Immature natural killer cell (primary cell): Measurements from ENCODE around the gene DHCR7. TPM values are rescaled to one million over a fixed set of nuclear protein-coding genes. Genes with fewer than 3 reads are reported as not detected.
"Not testable (repeated sequence)": the region's sequence is repeated elsewhere in the genome, so short reads cannot be mapped to it uniquely, and the experiment has no call there.

ENCODE experiments used
- DNase-seq, 3 donors: peaks; one replicate each; pipeline ENCODE4 v3.0.0; 2022; ENCODE audit warnings: mixed read lengths in 1 of 3
- H3K27ac Mint-ChIP-seq, 6 donors: one replicate each; pipeline ENCODE4 v1.8.0; 2020; ENCODE audit warnings: mixed read lengths in 6 of 6, mild to moderate bottlenecking in 5 of 6, inconsistent platforms in 4 of 6, moderate library complexity in 3 of 6
- H3K27me3 Mint-ChIP-seq, 3 donors: one replicate each; pipeline ENCODE4 v1.8.0; 2020 to 2021; ENCODE audit warnings: low read depth in 3 of 3, mild to moderate bottlenecking in 3 of 3, mixed read lengths in 3 of 3, moderate library complexity in 3 of 3, inconsistent platforms in 1 of 3
- H3K36me3 Mint-ChIP-seq, 3 donors: one replicate each; pipeline ENCODE4 v1.8.0; 2020; ENCODE audit warnings: mixed read lengths in 3 of 3, inconsistent platforms in 2 of 3, mild to moderate bottlenecking in 2 of 3
- H3K4me1 Mint-ChIP-seq, 2 donors: one replicate each; pipeline ENCODE4 v1.8.0; 2020; ENCODE audit warnings: inconsistent platforms in 2 of 2, mild to moderate bottlenecking in 2 of 2, mixed read lengths in 2 of 2, moderate library complexity in 1 of 2
- H3K4me3 Mint-ChIP-seq, 5 donors: one replicate each; pipeline ENCODE4 v1.8.0; 2020; ENCODE audit warnings: mild to moderate bottlenecking in 5 of 5, mixed read lengths in 5 of 5, inconsistent platforms in 3 of 5, moderate library complexity in 3 of 5
- H3K9me3 Mint-ChIP-seq, 6 donors: one replicate each; pipeline ENCODE4 v1.8.0; 2020; ENCODE audit warnings: mild to moderate bottlenecking in 6 of 6, mixed read lengths in 6 of 6, inconsistent platforms in 4 of 6, moderate library complexity in 3 of 6
- polyA plus RNA-seq, 3 donors: library from polyadenylated mRNA; unstranded; fragments of 300-500 nt; fragmentation: Illumina TruSeq; gene quantifications; one replicate each; pipeline ENCODE4 v1.2.3, GENCODE V29; 2021

The DHCR7 gene
- polyA plus RNA-seq, 3 donors from 2014 or later: 10.2 to 15.1 (median 15.0) TPM

DNA sequence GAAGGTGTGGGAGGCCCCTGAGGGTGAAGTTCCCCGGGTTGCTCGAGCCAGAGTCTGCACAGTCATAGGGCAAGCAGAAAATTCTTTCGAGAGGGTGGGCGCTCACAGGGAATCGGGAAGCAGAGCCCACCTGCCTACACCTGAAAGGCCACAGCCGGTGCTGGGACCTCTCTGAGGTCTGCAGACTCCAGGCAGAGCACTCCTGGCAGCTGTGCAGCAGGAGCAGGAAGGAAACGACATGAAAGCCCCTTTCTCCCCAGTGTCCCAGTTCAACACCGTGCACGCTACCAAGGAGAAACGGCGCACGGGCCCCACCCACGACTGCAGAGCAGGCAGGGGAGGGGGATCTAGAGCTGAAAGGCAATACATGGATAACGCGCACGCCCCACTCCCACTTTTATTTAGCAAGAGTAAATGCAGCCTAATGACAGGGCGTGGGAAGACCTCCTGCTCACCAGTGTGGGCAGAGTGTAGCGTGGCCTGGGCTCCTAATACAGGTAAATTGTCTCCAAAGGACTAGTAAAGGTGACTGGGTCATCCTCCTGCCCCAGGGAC is 13.5 kb downstream of the DHCR7 start:
- Mint-ChIP-seq H3K4me1 (peaks cover 0 to 2% of the 10 kb centered on the region in 2 donors), H3K9me3 (no peaks in the 10 kb centered on the region)

DNA sequence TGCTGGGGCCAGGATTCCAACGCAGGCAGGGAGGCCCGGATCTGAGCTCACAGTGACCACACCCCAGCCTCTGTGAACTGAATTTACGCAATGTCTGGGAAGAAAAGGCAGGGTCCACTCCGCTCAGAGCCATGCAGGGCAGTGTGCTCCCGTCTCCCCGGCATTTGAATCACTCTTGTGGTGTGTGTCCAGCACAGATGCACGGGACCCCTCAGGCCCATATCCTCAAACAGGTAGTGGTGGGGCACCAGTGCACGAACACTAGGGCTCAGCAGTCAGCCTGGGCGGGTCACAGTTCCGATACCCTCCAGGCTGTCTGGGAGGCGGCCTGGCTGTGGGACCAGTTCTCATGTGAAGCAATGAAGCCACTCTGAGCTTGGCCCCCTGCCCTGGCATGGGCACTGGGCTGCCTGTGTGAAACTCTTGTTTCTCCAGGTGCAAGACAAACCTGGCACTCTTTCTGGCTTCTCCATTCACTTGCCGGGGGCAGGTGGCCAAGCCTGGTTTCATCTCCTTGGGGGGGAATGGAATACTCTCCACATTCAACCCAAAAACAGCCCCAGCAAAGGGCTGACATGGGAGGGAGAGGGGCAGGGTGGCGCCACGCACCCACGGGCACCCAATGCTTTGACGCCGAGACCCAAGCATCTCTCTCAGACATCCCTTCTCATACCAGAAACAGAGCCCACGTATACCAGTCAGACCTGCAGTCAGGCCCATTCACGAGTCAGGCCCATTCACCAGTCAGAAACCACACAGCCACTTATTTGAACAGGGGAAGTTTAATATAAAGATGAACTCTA is 14.3 kb downstream of the DHCR7 start:
- H3K36me3 Mint-ChIP-seq: peaks cover 4 to 8% (median 6%) of the 10 kb centered on the region in 3 donors
- H3K4me3 Mint-ChIP-seq: no peak overlapping the region
- H3K27me3 Mint-ChIP-seq: peaks cover 0 to 6% (median 2%) of the 10 kb centered on the region in 3 donors
- H3K9me3 Mint-ChIP-seq: no peaks in the 10 kb centered on the region
- peaks cover 4 to 10% of the 10 kb centered on the region in 2 donors for H3K4me1 Mint-ChIP-seq
- DNase-seq: no peak
- no peak overlapping the region for H3K27ac Mint-ChIP-seq

More for the DNA sequence above, 13.5 kb downstream of the DHCR7 start:
- Mint-ChIP-seq H3K4me3 (no peak overlapping the region), H3K27ac (no peak overlapping the region), H3K36me3 (peaks cover 6 to 8% (median 6%) of the 10 kb centered on the region in 3 donors), H3K27me3 (peaks cover 0 to 2% (median 0%) of the 10 kb centered on the region in 3 donors)
- DNase-seq: no peak

DNA sequence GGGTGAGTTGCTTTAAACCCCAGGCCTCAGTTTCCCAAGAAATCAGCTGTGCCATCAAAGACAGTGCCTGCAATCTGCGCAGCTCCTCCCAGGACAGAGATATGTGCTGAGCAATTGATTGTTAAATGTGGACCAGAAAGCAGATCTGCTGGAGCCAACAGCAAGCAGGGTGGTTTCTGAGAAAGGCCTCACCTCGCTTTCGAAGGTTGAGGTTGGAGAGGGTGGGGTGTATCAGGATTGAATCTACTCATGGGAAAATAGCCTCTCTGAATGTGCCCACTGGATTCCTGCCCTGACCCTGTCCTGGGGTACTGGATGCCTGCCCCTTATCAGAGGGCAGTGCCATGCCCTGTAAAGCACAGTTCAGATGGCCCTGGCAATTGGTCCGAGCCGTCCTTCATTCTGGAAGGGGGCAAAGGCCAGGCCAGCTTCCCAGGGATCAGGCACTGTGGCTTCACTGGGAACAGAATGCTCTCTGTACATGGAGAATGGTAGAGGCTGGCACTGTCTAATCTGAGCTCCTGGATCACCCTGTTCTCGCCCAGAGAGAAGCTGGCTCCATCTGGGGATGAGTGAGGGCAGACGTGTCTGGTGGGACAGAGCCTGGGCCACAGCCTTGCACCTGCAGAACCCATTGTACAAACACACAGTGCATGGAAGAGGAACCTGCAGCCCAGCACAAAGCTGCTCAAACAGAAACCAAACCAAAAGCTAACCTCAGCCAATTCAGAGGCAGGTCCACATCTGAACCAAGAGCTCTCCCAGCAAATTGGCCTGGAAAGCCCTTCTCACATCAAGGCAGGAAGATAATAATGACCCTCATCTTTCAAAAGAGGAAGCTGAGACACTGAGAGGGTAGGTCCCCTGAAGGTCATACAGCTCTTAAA is 15.2 kb downstream of the DHCR7 start:
- peaks cover 4 to 11% of the 10 kb centered on the region in 2 donors for H3K4me1 Mint-ChIP-seq
- no peaks in the 10 kb centered on the region for H3K9me3 Mint-ChIP-seq
- no peak overlapping the region for H3K4me3 Mint-ChIP-seq
- no peak overlapping the region for H3K27ac Mint-ChIP-seq
- H3K27me3 Mint-ChIP-seq: peaks cover 0 to 6% (median 2%) of the 10 kb centered on the region in 3 donors
- DNase-seq: no peak
- H3K36me3 Mint-ChIP-seq: peaks cover 4 to 8% (median 6%) of the 10 kb centered on the region in 3 donors

DNA sequence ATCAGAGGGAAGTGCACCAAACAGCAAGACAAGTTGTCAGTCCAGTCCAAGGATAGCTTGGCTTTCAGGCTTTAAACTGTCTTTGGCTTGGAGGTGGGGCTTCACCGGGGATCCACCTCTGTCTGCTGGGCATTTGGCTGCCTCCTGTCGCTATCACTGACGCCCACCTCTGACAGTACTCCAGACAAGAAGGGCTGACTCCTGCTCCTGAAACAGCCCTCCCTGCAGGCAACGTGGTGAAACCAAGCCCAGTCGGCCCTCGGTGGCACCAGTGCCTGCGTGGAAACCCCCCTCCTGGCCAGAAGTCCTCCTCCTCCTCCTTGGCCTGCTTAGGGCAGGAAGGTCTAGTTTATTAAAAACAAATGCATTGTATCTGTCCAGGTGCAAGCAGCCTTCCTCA is 16.9 kb downstream of the DHCR7 start:
- Mint-ChIP-seq H3K27me3 (peaks cover 0 to 6% (median 2%) of the 10 kb centered on the region in 3 donors), H3K27ac (no peak overlapping the region), H3K36me3 (peaks cover 0 to 6% (median 4%) of the 10 kb centered on the region in 3 donors), H3K4me1 (peaks cover 4 to 11% of the 10 kb centered on the region in 2 donors), H3K9me3 (no peaks in the 10 kb centered on the region), H3K4me3 (no peak overlapping the region)
- DNase-seq: no peak

DNA sequence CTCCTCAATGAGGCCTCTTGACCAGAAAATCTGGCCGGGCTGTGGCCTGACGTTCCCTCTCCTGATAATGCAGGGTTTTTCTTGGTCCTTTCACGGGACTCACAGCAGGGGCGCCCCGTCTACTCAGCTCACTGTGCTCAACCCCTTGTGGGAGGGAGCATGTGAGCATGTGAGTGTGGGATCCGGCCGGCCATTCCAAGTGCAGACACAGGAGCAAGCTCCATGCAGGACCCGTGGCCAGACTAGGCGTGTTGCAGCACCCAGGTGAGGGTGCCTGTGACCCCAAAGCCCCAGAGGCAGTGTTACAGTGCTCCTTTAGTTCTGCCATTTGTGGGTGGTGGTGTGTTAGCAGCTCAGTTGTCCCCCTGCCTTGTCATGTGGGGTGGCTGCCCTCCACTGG is 18.0 kb downstream of the DHCR7 start:
- peaks cover 0 to 6% (median 2%) of the 10 kb centered on the region in 3 donors for H3K27me3 Mint-ChIP-seq
- no peak overlapping the region for H3K4me3 Mint-ChIP-seq
- peaks cover 0 to 6% (median 4%) of the 10 kb centered on the region in 3 donors for H3K36me3 Mint-ChIP-seq

DNA sequence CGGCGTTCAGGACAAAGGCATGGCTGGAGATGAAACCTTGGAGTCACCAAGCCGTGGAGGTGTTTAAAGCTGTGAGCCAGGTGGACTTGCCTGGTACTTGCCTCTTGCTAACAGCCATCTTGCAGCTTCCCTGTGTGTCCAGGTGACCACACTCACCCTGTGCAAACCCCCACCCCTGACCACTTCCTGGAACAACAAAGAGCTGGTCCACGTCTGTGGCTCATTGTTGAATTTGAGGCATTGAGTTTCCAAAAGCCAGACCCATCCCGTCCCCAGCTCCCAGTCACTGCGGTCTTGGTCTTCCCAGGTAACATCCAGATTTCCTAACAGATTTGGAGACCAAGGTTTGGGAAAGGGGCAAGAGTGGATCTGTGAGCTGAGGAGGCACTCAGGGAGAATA is 18.5 kb downstream of the DHCR7 start:
- DNase-seq: no peak
- Mint-ChIP-seq H3K27me3 (peaks cover 0 to 6% (median 2%) of the 10 kb centered on the region in 3 donors), H3K4me1 (peaks cover 4 to 11% of the 10 kb centered on the region in 2 donors), H3K4me3 (no peak overlapping the region), H3K36me3 (peaks cover 0 to 4% (median 3%) of the 10 kb centered on the region in 3 donors), H3K27ac (no peak overlapping the region), H3K9me3 (no peaks in the 10 kb centered on the region)

More for the DNA sequence above, 18.0 kb downstream of the DHCR7 start:
- Mint-ChIP-seq H3K27ac (no peak overlapping the region), H3K9me3 (no peaks in the 10 kb centered on the region), H3K4me1 (peaks cover 4 to 11% of the 10 kb centered on the region in 2 donors)
- DNase-seq: no peak

DNA sequence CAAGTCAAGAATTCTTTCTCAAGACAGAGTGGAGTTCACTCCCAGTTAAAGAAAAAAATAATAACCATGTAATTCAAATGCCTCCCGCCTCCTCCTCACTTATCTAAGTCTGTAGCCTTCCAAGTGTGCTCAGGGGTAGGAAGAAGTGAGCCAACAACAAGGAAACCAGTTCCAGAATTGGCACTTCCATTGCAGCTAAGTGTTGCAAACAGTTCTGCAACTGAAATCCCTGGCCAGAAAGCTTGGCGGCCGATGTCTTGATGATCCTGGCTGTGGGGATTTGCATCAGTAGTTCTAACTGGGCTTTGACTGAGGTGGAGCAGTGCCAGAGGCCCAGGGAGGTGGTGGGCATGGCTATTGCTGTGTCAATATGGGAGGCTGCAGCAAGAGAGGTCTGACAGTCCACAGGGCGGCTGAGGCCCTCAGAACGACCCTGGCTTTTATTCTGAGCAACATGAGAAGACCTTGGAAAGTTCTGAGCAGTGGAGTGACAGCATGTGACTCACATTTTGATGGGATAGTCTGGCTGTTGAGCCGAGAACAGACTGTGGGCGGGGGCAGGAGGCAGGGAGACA is 19.2 kb downstream of the DHCR7 start:
- Mint-ChIP-seq H3K36me3 (peaks cover 0 to 3% (median 0%) of the 10 kb centered on the region in 3 donors), H3K4me3 (no peak overlapping the region), H3K27me3 (peaks cover 0 to 6% (median 2%) of the 10 kb centered on the region in 3 donors), H3K9me3 (no peaks in the 10 kb centered on the region), H3K27ac (no peak overlapping the region), H3K4me1 (peaks cover 4 to 11% of the 10 kb centered on the region in 2 donors)
- DNase-seq: no peak

DNA sequence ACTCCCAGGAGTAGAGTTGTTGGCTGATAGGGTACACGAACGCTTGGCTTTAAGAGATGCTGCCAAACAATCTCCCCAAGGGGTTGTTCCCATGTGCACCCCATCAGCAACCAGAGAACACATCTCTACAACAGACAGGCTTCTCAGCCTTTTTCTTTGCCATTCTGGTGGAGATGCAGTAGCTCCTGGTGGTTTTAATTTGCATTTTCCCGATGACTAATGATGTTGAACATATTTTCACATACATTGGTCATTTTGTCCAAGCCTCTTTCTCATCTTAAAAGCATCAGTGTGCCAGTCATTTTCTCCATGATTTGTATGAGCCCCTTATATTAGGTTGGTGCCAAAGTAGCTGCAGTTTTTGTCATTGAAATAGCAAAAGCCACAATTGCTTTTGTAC is 21.8 kb downstream of the DHCR7 start:
- Mint-ChIP-seq H3K36me3 (no peaks in the 10 kb centered on the region), H3K27ac (no peak overlapping the region), H3K27me3 (peaks cover 0 to 8% (median 2%) of the 10 kb centered on the region in 3 donors), H3K4me1 (peaks cover 4 to 11% of the 10 kb centered on the region in 2 donors), H3K9me3 (no peaks in the 10 kb centered on the region), H3K4me3 (no peak overlapping the region)
- DNase-seq: no peak

DNA sequence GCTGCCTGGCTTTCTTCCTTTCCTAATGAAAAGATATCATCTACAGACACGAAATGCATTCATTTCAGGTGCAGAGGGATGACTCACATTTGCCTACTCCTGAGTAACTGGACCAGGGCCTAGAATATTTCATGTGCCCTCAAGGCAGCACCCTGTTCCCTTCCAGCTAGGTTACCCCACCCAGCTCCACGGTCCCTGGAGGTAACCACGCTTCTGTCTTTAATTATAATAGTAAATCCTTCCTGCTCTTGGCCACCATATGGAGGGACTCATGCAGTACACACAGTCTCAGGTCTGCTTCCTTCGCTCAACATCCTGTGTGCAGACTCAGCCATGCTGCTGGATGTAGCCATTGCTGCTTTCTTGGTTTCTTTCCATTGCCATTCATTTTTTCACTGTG is 22.3 kb downstream of the DHCR7 start:
- Mint-ChIP-seq H3K4me3 (no peak overlapping the region), H3K36me3 (no peaks in the 10 kb centered on the region), H3K9me3 (no peaks in the 10 kb centered on the region), H3K27ac (no peak overlapping the region), H3K27me3 (peaks cover 0 to 6% (median 2%) of the 10 kb centered on the region in 3 donors), H3K4me1 (peaks cover 4 to 11% of the 10 kb centered on the region in 2 donors)
- DNase-seq: no peak

DNA sequence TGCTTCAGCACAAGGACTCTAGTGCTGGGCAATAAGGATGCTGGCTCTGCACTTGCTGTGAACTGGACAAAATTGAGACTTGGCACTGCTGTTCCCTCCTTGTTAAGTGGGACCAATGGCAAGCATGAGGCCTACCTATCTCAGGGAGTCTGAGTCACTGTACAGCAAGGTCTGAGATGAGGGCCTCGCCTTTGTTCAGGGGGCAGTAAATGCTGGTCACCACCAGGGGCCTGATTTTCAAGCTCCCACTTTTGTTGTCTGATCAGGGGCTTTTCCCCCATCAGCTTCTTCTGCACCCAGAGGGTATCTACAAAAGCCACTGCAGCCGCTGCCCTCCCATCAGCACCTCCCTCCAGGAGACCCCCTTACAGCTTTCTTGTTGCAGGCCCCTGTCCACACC is 22.8 kb downstream of the DHCR7 start:
- Mint-ChIP-seq H3K27ac (no peak overlapping the region), H3K4me1 (peaks cover 4 to 11% of the 10 kb centered on the region in 2 donors), H3K9me3 (no peaks in the 10 kb centered on the region), H3K36me3 (no peaks in the 10 kb centered on the region), H3K4me3 (no peak overlapping the region), H3K27me3 (peaks cover 0 to 6% (median 2%) of the 10 kb centered on the region in 3 donors)
- DNase-seq: no peak

DNA sequence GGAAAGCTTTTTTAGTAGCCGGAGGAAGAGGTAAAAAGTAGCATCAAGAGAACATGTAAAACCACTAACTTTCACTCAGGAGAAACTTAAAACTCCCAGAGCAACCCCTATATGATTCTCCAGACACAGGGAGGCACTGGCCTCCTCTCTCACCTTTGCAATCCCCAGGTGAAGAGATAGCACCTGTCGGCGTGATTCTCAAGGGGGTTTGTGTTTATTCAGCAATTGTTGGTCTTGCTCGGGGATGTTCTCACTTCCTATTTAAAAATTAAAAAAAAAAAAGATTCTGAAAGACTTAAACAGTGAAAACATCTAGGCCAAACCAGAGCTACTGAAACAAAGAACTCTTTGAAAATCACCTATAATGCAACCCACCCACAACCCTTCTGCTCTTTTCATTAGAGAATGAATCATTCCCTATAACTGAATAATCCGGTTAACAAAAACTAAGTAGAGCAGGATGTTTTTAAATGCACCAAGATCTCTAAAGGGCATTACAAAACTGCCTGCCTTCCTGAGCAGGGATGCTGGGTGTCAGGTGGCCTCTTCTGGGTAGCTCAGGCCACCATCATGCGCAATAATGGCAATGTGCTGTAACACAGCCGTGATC is 24.9 kb downstream of the DHCR7 start:
- no peak overlapping the region for H3K27ac Mint-ChIP-seq

DNA sequence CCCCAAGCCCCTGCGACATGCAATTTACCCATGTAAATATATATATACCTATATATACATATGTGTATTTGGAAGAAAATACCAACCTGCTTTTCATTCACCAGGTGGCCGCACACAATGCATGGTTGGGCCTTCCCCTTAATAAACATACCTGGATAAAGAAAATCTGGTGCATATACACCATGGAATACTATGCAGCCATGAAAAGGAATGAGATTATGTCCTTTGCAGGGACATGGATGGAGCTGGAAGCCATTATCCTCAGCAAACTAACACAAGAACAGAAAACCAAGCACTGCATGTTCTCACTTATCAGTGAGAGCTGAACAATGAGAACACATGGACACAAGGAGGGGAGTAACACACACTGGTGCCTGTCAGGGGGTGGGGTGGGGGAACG is 25.9 kb downstream of the DHCR7 start:
- H3K36me3 Mint-ChIP-seq, H3K9me3 Mint-ChIP-seq, DNase-seq, H3K27ac Mint-ChIP-seq, H3K27me3 Mint-ChIP-seq, H3K4me3 Mint-ChIP-seq, H3K4me1 Mint-ChIP-seq: not testable (repeated sequence)

More for the DNA sequence above, 24.9 kb downstream of the DHCR7 start:
- H3K4me3 Mint-ChIP-seq: no peak overlapping the region
- DNase-seq: no peak
- no peaks in the 10 kb centered on the region for H3K4me1 Mint-ChIP-seq
- H3K36me3 Mint-ChIP-seq: no peaks in the 10 kb centered on the region
- H3K27me3 Mint-ChIP-seq: peaks cover 0 to 4% (median 2%) of the 10 kb centered on the region in 3 donors
- H3K9me3 Mint-ChIP-seq: no peaks in the 10 kb centered on the region

DNA sequence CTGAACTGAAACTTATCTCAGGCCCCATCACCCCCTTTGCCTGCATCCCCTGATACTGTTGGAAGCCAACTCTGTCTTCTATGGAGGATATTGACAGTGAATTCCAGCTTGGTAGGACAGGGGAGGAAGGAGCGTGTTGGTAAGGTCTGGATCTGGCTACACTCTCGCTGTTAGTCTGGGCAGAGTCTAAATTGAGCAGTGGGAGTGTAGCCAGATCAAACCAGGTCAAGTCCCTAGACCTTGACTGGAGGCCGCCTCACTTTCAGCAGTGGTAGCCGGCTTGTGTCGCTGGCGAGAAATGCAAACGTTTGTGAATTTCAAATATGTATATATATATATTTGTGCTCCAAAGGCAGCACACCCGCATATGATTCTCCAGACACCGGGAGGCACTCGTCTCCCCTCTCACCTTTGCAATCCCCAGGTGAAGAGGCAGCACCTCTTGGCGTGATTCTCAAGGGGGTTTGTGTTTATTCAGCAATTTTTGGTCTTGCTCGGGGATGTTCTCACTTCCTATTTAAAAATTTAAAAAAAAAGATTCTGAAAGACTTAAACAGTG is 26.7 kb downstream of the DHCR7 start:
- no peaks in the 10 kb centered on the region for H3K36me3 Mint-ChIP-seq
- no peaks in the 10 kb centered on the region for H3K4me1 Mint-ChIP-seq
- H3K9me3 Mint-ChIP-seq: no peaks in the 10 kb centered on the region
- H3K27ac Mint-ChIP-seq: no peak overlapping the region
- no peak overlapping the region for H3K4me3 Mint-ChIP-seq
- H3K27me3 Mint-ChIP-seq: peaks cover 0 to 4% (median 2%) of the 10 kb centered on the region in 3 donors
- DNase-seq: no peak
